A204.1 (cell line): Measurements from ENCODE around the gene LSS.
"Not testable (repeated sequence)": the region's sequence is repeated elsewhere in the genome, so short reads cannot be mapped to it uniquely, and the experiment has no call there.

Source experiments
- FAIRE-seq: peaks from 2 replicates; lab custom pipeline; 2012; peaks lifted over from hg19 to GRCh38; lab: Jason Lieb, UNC

Gene LSS

GRCh38 chr21:46185716-46186115 is 42.9 kb downstream of the LSS start:
- no peak for FAIRE-seq

GRCh38 chr21:46184625-46185555 is 43.7 kb downstream of the LSS start:
- no peak for FAIRE-seq

- no peak for FAIRE-seq
Measured at GRCh38 chr21:46183910-46184624, 44.5 kb downstream of the LSS start, which contains the start of gene SPATC1L. Gene SPATC1L (minus strand): TSS chr21:46184459. CDS start chr21:46182816, 1,643 bp downstream.

GRCh38 chr21:46183337-46183909 is 45.2 kb downstream of the LSS start:
- FAIRE-seq, result not testable (repeated sequence)

- FAIRE-seq, result no peak
Measured at GRCh38 chr21:46182548-46183336, 45.8 kb downstream of the LSS start.

GRCh38 chr21:46181953-46182547 is 46.5 kb downstream of the LSS start:
- FAIRE-seq, result no peak

GRCh38 chr21:46181436-46181835 is 47.1 kb downstream of the LSS start:
- FAIRE-seq, result no peak

- no peak for FAIRE-seq
Measured at GRCh38 chr21:46180778-46181391, 47.7 kb downstream of the LSS start.

- no peak for FAIRE-seq
Measured at GRCh38 chr21:46180079-46180722, 48.4 kb downstream of the LSS start.

GRCh38 chr21:46179708-46180078 is 48.9 kb downstream of the LSS start:
- FAIRE-seq, result no peak

- no peak for FAIRE-seq
Measured at GRCh38 chr21:46178961-46179360, 49.6 kb downstream of the LSS start.

GRCh38 chr21:46176443-46177129 is 52.0 kb downstream of the LSS start:
- not testable (repeated sequence) for FAIRE-seq

GRCh38 chr21:46173573-46173972 is 55.0 kb downstream of the LSS start:
- FAIRE-seq, result no peak

- no peak for FAIRE-seq
Measured at GRCh38 chr21:46172863-46173528, 55.6 kb downstream of the LSS start.

GRCh38 chr21:46171996-46172862 is 56.3 kb downstream of the LSS start:
- no peak for FAIRE-seq

GRCh38 chr21:46171585-46171984 is 57.0 kb downstream of the LSS start:
- FAIRE-seq, result no peak

- FAIRE-seq, result not testable (repeated sequence)
Measured at GRCh38 chr21:46170436-46171193, 58.0 kb downstream of the LSS start.
